Type B pancreatic cell (in vitro differentiated cells): ENCODE measurements around the gene BMP15. TPM values are rescaled to one million over a fixed set of nuclear protein-coding genes. Genes with fewer than 3 reads are reported as not detected.

Experiments used
- DNase-seq: peaks from one replicate; pipeline ENCODE4 v3.0.0; 2021; ENCODE audit warnings: mixed read lengths; ENCODE audit not compliant: unreplicated experiment; ENCODE audit errors: extremely low spot score
- H3K27ac Mint-ChIP-seq: 2 replicates; pipeline ENCODE4 v1.8.0; 2021; ENCODE audit warnings: mild to moderate bottlenecking, mixed read lengths
- H3K27me3 Mint-ChIP-seq: 2 replicates; pipeline ENCODE4 v1.8.0; 2021; ENCODE audit warnings: mixed read lengths
- H3K36me3 Mint-ChIP-seq: 2 replicates; pipeline ENCODE4 v1.8.0; 2021; ENCODE audit warnings: mixed read lengths
- H3K4me1 Mint-ChIP-seq: one replicate; pipeline ENCODE4 v1.8.0; 2021; ENCODE audit warnings: mixed read lengths; ENCODE audit not compliant: unreplicated experiment
- H3K4me3 Mint-ChIP-seq: 2 replicates; pipeline ENCODE4 v1.8.0; 2021; ENCODE audit warnings: mild to moderate bottlenecking, mixed read lengths
- H3K9me3 Mint-ChIP-seq: 2 replicates; pipeline ENCODE4 v1.8.0; 2021; ENCODE audit warnings: mixed read lengths
- total RNA-seq: library from RNA; stranded (reverse); gene quantifications from 2 replicates; pipeline ENCODE4 v1.2.1, GENCODE V29; 2021; ENCODE audit warnings: low replicate concordance
- TF ChIP-seq, protein P1 (sequence below): fragments of 200-600 bp; sonication (generic); conservative IDR thresholded peaks from 2 replicates; pipeline ENCODE4 v1.5.0; 2021; ENCODE audit warnings: antibody characterized with exemption, mild to moderate bottlenecking

BMP15 gene
- total RNA-seq, 1 donor from 2014 or later = not detected

DNA sequence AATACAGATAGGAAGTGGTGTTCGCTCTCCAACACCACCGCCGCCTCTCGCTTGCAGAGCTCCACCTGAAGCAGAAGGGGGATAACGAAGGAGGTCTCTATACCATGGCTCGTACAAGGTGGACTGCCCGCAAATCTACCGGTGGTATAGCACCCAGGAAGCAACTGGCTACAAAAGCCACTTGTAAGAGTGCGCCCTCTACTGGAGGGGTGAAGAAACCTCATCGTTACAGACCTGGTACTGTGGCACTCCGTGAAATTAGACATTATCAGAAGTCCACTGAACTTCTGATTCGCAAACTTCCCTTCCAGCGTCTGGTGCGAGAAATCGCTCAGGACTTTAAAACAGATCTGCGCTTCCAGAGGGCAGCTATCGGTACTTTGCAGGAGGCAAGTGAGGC, 5.2 kb upstream of the BMP15 start:
- Mint-ChIP-seq H3K4me3 (no peak overlapping the region), H3K36me3 (no peaks in the 10 kb centered on the region), H3K27ac (no peak overlapping the region), H3K4me1 (no peaks in the 10 kb centered on the region), H3K27me3 (no peaks in the 10 kb centered on the region), H3K9me3 (no peaks in the 10 kb centered on the region)
- DNase-seq = no peak
- TF ChIP-seq, protein P1, sequence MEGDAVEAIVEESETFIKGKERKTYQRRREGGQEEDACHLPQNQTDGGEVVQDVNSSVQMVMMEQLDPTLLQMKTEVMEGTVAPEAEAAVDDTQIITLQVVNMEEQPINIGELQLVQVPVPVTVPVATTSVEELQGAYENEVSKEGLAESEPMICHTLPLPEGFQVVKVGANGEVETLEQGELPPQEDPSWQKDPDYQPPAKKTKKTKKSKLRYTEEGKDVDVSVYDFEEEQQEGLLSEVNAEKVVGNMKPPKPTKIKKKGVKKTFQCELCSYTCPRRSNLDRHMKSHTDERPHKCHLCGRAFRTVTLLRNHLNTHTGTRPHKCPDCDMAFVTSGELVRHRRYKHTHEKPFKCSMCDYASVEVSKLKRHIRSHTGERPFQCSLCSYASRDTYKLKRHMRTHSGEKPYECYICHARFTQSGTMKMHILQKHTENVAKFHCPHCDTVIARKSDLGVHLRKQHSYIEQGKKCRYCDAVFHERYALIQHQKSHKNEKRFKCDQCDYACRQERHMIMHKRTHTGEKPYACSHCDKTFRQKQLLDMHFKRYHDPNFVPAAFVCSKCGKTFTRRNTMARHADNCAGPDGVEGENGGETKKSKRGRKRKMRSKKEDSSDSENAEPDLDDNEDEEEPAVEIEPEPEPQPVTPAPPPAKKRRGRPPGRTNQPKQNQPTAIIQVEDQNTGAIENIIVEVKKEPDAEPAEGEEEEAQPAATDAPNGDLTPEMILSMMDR = peak; percentile 58

DNA sequence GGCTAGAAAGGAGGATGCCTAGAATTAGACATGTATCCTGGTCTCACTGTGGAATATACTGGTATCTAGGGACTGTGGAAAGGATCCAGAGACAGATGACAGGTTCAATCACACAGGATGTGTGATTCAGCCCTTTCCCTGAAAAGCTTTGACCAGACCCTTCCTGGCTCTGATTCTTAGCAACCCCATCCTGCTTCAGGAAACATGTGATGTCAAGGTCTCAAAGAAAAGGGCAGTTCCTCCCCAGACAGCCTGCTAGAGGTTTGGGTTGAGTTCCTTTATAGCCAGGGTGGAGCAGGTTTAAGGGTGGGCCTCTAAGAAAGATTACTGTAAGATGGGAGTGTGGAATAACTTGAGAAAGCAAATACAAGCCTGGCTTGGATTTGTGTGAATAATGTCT, 3.0 kb downstream of the BMP15 start:
- Mint-ChIP-seq H3K36me3 (no peaks in the 10 kb centered on the region), H3K27me3 (no peaks in the 10 kb centered on the region), H3K4me1 (no peaks in the 10 kb centered on the region), H3K4me3 (no peak overlapping the region), H3K27ac (no peak overlapping the region), H3K9me3 (no peaks in the 10 kb centered on the region)
- TF ChIP-seq, protein P1 = no peak
- DNase-seq = no peak

DNA sequence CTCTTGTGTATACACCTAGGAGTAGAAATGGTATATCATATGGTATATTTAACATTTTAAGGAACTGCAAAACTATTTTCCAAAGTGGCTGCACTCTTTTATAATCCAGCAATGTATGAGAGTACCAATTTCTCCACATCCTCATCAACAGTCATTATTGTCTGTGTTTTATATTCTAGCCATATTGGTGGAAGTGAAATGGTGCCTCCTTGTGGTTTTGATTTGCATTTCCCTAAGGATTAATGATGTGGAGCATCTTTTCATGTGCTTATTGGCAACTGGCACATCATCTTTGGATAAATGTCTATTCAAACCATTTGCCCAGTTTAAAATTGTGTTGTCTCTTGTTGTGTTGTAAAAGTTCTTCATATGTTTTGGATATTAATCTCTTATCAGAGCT, 9.6 kb downstream of the BMP15 start:
- Mint-ChIP-seq H3K9me3 (peaks cover 6% of the 10 kb centered on the region), H3K27me3 (no peaks in the 10 kb centered on the region), H3K4me3 (no peak overlapping the region), H3K4me1 (no peaks in the 10 kb centered on the region), H3K36me3 (no peaks in the 10 kb centered on the region), H3K27ac (no peak overlapping the region)
- TF ChIP-seq, protein P1 = peak; percentile 65
- DNase-seq = no peak

DNA sequence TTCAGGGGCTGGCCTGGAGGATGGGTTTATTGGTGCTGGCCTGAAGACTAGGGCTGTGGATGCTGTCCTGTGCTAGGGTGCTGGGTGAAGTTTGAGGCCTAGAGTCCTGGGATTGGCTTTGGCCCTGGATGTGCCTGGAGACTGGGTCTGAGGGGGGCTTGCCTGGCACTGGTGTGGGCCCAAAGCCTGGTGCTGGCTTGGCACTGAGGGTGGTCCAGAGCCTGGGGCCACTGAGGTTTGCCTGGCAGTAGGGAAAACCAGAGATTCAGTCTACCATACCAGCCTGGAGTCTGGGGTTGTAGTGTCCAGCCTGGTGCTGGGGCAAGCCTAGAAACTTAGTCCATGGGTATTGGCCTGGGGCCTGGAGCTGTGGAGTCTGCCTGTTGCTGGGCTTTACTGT, 16.6 kb downstream of the BMP15 start:
- TF ChIP-seq, protein P1 = no peak
- no peak overlapping the region for H3K4me3 Mint-ChIP-seq
- peaks cover 10% of the 10 kb centered on the region for H3K9me3 Mint-ChIP-seq
- H3K36me3 Mint-ChIP-seq = no peaks in the 10 kb centered on the region
- no peak overlapping the region for H3K27ac Mint-ChIP-seq
- DNase-seq = no peak
- H3K27me3 Mint-ChIP-seq = no peaks in the 10 kb centered on the region
- no peaks in the 10 kb centered on the region for H3K4me1 Mint-ChIP-seq

DNA sequence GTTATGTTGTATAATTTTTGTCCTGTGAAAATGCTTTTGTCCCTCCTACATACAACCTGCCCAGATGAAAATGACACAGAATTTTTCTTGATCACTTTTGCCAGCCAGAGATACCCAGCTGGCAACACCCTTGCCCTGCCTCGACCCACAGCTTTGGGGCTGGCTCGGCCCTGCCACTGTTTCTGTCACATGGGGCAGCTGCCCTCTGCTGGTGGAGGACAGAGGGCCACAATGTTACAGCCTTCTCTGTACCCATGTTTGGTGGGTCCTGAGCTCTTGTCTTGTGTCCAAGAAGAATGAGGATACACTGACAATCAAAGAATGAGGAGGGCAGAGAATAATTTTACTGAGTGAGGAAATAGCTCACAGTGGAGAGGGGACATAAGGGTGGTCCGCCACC, 31.1 kb downstream of the BMP15 start:
- Mint-ChIP-seq H3K9me3 (peaks cover 7% of the 10 kb centered on the region), H3K27me3 (no peaks in the 10 kb centered on the region), H3K4me1 (no peaks in the 10 kb centered on the region), H3K4me3 (no peak overlapping the region), H3K27ac (no peak overlapping the region), H3K36me3 (no peaks in the 10 kb centered on the region)
- TF ChIP-seq, protein P1 = peak; percentile 48
- no peak for DNase-seq

DNA sequence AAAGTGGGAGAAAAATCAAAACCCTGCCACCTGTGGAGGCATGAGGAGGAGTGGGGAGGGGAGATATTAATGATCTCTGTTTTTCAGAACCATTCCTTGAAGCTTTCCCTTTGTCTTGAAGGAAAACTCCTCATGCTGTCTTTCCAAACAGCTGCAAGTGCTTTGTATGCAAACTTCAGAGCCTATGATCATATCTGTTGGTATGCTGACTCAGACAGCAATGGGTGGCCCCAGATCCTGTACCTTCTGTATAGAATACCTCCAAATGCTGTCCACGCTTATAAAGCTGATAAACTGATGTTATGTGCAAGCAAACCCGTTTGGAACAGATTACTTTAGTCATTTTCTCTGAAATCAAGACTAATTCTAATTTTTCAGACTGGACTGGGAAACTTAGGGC, 31.9 kb downstream of the BMP15 start:
- TF ChIP-seq, protein P1 = no peak
- DNase-seq = no peak
- Mint-ChIP-seq H3K9me3 (peaks cover 7% of the 10 kb centered on the region), H3K4me3 (no peak overlapping the region), H3K4me1 (no peaks in the 10 kb centered on the region), H3K27ac (no peak overlapping the region), H3K36me3 (no peaks in the 10 kb centered on the region), H3K27me3 (no peaks in the 10 kb centered on the region)
